ENCODE measurements around the gene METTL23.

DNA sequence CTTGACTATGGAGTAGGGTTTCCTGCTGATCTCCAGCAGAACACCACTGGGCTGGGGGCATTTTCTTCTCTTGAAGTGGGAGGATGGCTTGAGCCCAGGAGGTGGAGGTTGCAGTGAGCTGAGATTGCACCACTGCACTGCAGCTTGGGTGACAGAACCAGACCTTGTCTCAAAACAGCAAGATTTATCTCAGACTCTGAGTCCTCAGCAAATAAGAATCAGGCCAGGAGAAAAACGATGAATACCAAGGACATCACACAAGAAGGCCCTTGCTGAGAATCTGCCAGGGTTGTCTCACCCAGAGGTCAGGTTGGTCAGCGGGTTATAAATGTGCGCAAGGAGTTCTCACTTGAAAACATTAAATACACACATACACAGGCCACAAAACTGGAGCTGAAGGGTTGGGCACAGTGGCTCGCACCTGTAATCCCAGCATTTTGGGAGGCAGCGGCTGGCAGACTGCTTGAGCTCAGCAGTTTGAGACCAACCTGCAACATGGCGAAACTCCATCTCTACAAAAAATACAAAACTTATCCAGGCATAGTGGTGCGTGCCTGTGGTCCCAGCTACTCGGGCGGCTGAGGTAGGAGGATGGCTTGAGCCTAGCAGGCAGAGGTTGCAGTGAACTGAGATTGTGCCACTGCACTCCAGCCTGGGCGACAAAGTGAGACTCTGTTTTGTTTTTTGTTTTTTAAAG is 23.6 kb upstream of the METTL23 start:
- TF ChIP-seq, protein P1, sequence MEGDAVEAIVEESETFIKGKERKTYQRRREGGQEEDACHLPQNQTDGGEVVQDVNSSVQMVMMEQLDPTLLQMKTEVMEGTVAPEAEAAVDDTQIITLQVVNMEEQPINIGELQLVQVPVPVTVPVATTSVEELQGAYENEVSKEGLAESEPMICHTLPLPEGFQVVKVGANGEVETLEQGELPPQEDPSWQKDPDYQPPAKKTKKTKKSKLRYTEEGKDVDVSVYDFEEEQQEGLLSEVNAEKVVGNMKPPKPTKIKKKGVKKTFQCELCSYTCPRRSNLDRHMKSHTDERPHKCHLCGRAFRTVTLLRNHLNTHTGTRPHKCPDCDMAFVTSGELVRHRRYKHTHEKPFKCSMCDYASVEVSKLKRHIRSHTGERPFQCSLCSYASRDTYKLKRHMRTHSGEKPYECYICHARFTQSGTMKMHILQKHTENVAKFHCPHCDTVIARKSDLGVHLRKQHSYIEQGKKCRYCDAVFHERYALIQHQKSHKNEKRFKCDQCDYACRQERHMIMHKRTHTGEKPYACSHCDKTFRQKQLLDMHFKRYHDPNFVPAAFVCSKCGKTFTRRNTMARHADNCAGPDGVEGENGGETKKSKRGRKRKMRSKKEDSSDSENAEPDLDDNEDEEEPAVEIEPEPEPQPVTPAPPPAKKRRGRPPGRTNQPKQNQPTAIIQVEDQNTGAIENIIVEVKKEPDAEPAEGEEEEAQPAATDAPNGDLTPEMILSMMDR (IDR thresholded peaks at IDR 0.05): no peak
- TF ChIP-seq ZFX (IDR thresholded peaks at IDR 0.05; ENCODE audit: borderline replicate concordance): no peak
